K562 (cell line): ENCODE results near the gene IFIT5. TPM values are rescaled to one million over a fixed set of nuclear protein-coding genes. Genes with fewer than 3 reads are reported as not detected.
A peak's percentile ranks its signal among the peaks of the same experiment; 100 is the strongest.

ENCODE experiments used
- HMG20A ChIP-seq: fragments of 450-650 bp; formaldehyde crosslinking; conservative IDR thresholded peaks from 2 replicates; pipeline ENCODE4 v1.4.0; 2020; ENCODE audit warnings: mild to moderate bottlenecking, mixed read lengths
- NRF1 ChIP-seq, 2 experiments: fragments of 450-650 bp; IDR thresholded peaks in 1 of 2; conservative IDR thresholded peaks in 1 of 2; 2 replicates each; pipeline ENCODE4 v1.6.1; 2014; ENCODE audit warnings: mild to moderate bottlenecking in 2 of 2
- POLR3G ChIP-seq: IDR thresholded peaks from 2 replicates; pipeline ENCODE4 v1.6.1; 2011; ENCODE audit not compliant: insufficient read length, insufficient replicate concordance; ENCODE audit errors: extremely low read depth
- RBBP5 ChIP-seq: fragments of 200-600 bp; sonication (generic); IDR thresholded peaks from 2 replicates; pipeline ENCODE4 v1.6.1; 2012; ENCODE audit warnings: borderline replicate concordance, mild to moderate bottlenecking, low read length, control low read depth, inconsistent platforms; ENCODE audit not compliant: insufficient read depth, poor library complexity, severe bottlenecking
- RUNX1 ChIP-seq: sonication (generic); IDR thresholded peaks from 2 replicates; pipeline ENCODE4 v1.6.1; 2016; ENCODE audit warnings: antibody characterized with exemption, low read depth
- SMC3 ChIP-seq: conservative IDR thresholded peaks from 2 replicates; pipeline ENCODE4 v1.6.1; 2011; ENCODE audit warnings: low read depth, low read length, improper control_type of control experiment; ENCODE audit not compliant: insufficient read depth
- SRSF9 ChIP-seq: fragments of 200-400 bp; formaldehyde crosslinking; IDR thresholded peaks from 2 replicates; pipeline ENCODE4 v1.6.1; 2017; ENCODE audit warnings: low read depth, low read length, borderline replicate concordance
- ZFX ChIP-seq: sonication (generic); formaldehyde crosslinking; IDR thresholded peaks from 2 replicates; pipeline ENCODE4 v1.8.0; 2022; ENCODE audit warnings: mild to moderate bottlenecking, missing genetic modification reagents, moderate library complexity
- ZNF217 ChIP-seq: sonication (generic); formaldehyde crosslinking; IDR thresholded peaks from 2 replicates; pipeline ENCODE4 v1.8.0; 2022; ENCODE audit warnings: mild to moderate bottlenecking, missing genetic modification reagents
- polyA plus RNA-seq, 8 experiments: library from polyadenylated mRNA; depleted of rRNA in 4 of 8; stranded (reverse) in 5 of 8; unstranded in 3 of 8; fragments of >200 nt; fragmentation: Nextera tagmentation in 2 of 8; fragmentation: Illumina TruSeq in 1 of 8; extraction: Ambion mirVana in 2 of 8; extraction: Trizol in 1 of 8; gene quantifications; 2 replicates each; pipeline versions ENCODE4 v1.2.1 to v1.2.3, GENCODE V29; 2011 to 2014; ENCODE audit warnings: inconsistent platforms in 1 of 8, missing spikeins in 1 of 8
- total RNA-seq, 7 experiments: library from RNA; depleted of rRNA in 6 of 7; stranded (reverse); fragments of >200 nt in 6 of 7; fragmentation: Illumina TruSeq in 2 of 7; extraction: Trizol in 2 of 7; gene quantifications; 2 replicates each; pipeline versions ENCODE4 v1.2.1 to v1.2.3, GENCODE V29; 2011 to 2021; ENCODE audit warnings: low replicate concordance in 1 of 7
- TF ChIP-seq, protein P1 (sequence below): fragments of 450-650 bp; IDR thresholded peaks from 2 replicates; pipeline ENCODE4 v1.6.1; 2016; ENCODE audit warnings: low read depth, mild to moderate bottlenecking, moderate library complexity
- TF ChIP-seq, protein P2 (sequence below), 2 experiments: IDR thresholded peaks; 2 replicates each; pipeline ENCODE4 v1.6.1; 2011; ENCODE audit warnings: borderline replicate concordance in 1 of 2, control low read depth in 1 of 2, low read depth in 1 of 2, low read length in 1 of 2, mild to moderate bottlenecking in 1 of 2, mixed read lengths in 1 of 2, moderate library complexity in 1 of 2; ENCODE audit not compliant: insufficient read depth in 1 of 2, insufficient read length in 1 of 2, poor library complexity in 1 of 2, severe bottlenecking in 1 of 2; ENCODE audit errors: extremely low read depth in 1 of 2
- TF ChIP-seq, protein P3 (sequence below): fragments of 250-450 bp; sonication (Bioruptor Pico); IDR thresholded peaks from 2 replicates; pipeline ENCODE4 v1.4.0; 2020
- TF ChIP-seq, protein P4 (sequence below): fragments of 450-650 bp; formaldehyde crosslinking; IDR thresholded peaks from 2 replicates; pipeline ENCODE4 v1.4.0; 2022; ENCODE audit warnings: missing genetic modification characterization
- TF ChIP-seq, protein P5 (sequence below): IDR thresholded peaks from 2 replicates; pipeline ENCODE4 v1.6.1; 2011; ENCODE audit warnings: borderline replicate concordance, low read depth, mild to moderate bottlenecking, moderate library complexity, low read length; ENCODE audit not compliant: insufficient read depth, poor library complexity, severe bottlenecking

IFIT5 gene
- total and polyA plus RNA-seq, 9 of the 15 experiments (the other 6 are each of a cell fraction or from before 2014, with no cell fraction given), result 0.04 to 0.11 (median 0.06) TPM; not detected in 5

DNA sequence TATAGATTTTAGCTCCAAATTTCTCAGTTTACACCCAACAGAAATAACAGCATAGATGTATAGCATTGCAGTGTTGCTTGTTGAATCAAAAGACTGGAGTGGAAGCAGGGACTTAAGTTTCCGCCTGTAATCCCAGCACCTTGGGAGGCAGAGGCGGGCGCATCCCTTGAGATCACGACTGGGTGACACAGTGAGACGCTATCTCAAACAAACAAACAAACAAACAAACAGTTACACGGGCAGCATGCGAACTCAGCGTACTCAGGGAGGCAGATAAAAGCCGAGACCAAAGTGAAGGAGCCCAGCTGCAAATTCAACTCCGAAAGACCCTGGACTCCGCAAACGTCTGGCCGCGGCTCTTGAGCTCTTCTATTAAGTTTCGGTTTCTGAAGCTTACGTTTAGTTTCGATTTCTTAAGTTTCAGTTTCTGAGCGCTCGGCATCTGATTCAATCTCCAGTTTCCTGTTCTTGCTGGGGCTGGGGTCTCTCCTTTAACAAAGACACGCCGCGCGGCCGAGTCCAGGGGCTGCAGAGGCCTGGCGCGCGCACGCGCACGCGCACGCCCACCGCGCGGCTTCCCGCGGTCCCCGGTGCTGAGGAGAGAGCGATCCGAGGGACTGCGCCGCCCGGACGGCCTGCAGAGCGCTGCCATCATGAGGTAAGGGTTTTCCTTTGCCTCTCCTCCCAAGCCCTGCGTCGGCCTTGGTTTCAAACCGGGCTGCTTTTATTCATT lies at the start of gene IFIT5 (continued):
- TF ChIP-seq, protein P1, sequence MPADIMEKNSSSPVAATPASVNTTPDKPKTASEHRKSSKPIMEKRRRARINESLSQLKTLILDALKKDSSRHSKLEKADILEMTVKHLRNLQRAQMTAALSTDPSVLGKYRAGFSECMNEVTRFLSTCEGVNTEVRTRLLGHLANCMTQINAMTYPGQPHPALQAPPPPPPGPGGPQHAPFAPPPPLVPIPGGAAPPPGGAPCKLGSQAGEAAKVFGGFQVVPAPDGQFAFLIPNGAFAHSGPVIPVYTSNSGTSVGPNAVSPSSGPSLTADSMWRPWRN, result no peak
- TF ChIP-seq, protein P2, sequence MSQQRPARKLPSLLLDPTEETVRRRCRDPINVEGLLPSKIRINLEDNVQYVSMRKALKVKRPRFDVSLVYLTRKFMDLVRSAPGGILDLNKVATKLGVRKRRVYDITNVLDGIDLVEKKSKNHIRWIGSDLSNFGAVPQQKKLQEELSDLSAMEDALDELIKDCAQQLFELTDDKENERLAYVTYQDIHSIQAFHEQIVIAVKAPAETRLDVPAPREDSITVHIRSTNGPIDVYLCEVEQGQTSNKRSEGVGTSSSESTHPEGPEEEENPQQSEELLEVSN (IDR thresholded peaks at IDR 0.05; ENCODE audit: borderline replicate concordance in 1 of 2, extremely low read depth in 1 of 2, insufficient read depth in 1 of 2, insufficient read length in 1 of 2, low read depth in 1 of 2, low read length in 1 of 2, poor library complexity in 1 of 2, severe bottlenecking in 1 of 2), result peak in 1 of 2 experiments; percentile 62
- TF ChIP-seq, protein P3, sequence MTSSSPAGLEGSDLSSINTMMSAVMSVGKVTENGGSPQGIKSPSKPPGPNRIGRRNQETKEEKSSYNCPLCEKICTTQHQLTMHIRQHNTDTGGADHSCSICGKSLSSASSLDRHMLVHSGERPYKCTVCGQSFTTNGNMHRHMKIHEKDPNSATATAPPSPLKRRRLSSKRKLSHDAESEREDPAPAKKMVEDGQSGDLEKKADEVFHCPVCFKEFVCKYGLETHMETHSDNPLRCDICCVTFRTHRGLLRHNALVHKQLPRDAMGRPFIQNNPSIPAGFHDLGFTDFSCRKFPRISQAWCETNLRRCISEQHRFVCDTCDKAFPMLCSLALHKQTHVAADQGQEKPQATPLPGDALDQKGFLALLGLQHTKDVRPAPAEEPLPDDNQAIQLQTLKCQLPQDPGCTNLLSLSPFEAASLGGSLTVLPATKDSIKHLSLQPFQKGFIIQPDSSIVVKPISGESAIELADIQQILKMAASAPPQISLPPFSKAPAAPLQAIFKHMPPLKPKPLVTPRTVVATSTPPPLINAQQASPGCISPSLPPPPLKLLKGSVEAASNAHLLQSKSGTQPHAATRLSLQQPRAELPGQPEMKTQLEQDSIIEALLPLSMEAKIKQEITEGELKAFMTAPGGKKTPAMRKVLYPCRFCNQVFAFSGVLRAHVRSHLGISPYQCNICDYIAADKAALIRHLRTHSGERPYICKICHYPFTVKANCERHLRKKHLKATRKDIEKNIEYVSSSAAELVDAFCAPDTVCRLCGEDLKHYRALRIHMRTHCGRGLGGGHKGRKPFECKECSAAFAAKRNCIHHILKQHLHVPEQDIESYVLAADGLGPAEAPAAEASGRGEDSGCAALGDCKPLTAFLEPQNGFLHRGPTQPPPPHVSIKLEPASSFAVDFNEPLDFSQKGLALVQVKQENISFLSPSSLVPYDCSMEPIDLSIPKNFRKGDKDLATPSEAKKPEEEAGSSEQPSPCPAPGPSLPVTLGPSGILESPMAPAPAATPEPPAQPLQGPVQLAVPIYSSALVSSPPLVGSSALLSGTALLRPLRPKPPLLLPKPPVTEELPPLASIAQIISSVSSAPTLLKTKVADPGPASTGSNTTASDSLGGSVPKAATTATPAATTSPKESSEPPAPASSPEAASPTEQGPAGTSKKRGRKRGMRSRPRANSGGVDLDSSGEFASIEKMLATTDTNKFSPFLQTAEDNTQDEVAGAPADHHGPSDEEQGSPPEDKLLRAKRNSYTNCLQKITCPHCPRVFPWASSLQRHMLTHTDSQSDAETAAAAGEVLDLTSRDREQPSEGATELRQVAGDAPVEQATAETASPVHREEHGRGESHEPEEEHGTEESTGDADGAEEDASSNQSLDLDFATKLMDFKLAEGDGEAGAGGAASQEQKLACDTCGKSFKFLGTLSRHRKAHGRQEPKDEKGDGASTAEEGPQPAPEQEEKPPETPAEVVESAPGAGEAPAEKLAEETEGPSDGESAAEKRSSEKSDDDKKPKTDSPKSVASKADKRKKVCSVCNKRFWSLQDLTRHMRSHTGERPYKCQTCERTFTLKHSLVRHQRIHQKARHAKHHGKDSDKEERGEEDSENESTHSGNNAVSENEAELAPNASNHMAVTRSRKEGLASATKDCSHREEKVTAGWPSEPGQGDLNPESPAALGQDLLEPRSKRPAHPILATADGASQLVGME (CRISPR knock-in tag), result 0 out of 2 replicates have a peak, but pooled peaks have one; percentile 23
- TF ChIP-seq, protein P4, sequence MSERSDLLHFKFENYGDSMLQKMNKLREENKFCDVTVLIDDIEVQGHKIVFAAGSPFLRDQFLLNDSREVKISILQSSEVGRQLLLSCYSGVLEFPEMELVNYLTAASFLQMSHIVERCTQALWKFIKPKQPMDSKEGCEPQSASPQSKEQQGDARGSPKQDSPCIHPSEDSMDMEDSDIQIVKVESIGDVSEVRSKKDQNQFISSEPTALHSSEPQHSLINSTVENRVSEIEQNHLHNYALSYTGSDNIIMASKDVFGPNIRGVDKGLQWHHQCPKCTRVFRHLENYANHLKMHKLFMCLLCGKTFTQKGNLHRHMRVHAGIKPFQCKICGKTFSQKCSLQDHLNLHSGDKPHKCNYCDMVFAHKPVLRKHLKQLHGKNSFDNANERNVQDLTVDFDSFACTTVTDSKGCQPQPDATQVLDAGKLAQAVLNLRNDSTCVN, result no peak
- TF ChIP-seq, protein P5, sequence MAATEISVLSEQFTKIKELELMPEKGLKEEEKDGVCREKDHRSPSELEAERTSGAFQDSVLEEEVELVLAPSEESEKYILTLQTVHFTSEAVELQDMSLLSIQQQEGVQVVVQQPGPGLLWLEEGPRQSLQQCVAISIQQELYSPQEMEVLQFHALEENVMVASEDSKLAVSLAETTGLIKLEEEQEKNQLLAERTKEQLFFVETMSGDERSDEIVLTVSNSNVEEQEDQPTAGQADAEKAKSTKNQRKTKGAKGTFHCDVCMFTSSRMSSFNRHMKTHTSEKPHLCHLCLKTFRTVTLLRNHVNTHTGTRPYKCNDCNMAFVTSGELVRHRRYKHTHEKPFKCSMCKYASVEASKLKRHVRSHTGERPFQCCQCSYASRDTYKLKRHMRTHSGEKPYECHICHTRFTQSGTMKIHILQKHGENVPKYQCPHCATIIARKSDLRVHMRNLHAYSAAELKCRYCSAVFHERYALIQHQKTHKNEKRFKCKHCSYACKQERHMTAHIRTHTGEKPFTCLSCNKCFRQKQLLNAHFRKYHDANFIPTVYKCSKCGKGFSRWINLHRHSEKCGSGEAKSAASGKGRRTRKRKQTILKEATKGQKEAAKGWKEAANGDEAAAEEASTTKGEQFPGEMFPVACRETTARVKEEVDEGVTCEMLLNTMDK, result no peak
- no peak for TF ChIP-seq ZFX (CRISPR knock-in tag)
- peak; percentile 88 to 90 for TF ChIP-seq NRF1 (conservative IDR thresholded peaks at IDR 0.05 in 1 of 2, IDR thresholded peaks at IDR 0.05 in 1 of 2)
- TF ChIP-seq ZNF217 (CRISPR knock-in tag), result no peak
- TF ChIP-seq HMG20A, result no peak
- 0 out of 2 replicates have a peak, but pooled peaks have one; percentile 4 for TF ChIP-seq SMC3
- no peak for TF ChIP-seq RUNX1
- TF ChIP-seq RBBP5, result peak; percentile 72
- TF ChIP-seq POLR3G, result no peak
- no peak for TF ChIP-seq SRSF9
